H1 (cell line): ENCODE data around the gene C1GALT1C1L. TPM values are rescaled to one million over a fixed set of nuclear protein-coding genes. Genes with fewer than 3 reads are reported as not detected.

Experiments
- CTCF ChIA-PET: fragments of 300-600 bp; sonication (Branson Sonifier 250); formaldehyde crosslinking; loops from one replicate; lab custom pipeline; 2021; ENCODE audit not compliant: partially characterized antibody; lab: Charles Lee
- POLR2A ChIA-PET: fragments of 300-600 bp; sonication (Branson Sonifier 250); formaldehyde crosslinking; loops from one replicate; lab custom pipeline; 2021; ENCODE audit warnings: inconsistent platforms; ENCODE audit not compliant: partially characterized antibody; lab: Charles Lee
- DNase-seq, 2 experiments: peaks; one replicate each; pipeline versions ENCODE4 v3.0.0 to v3.0.0-alpha.2; 2010 to 2022; ENCODE audit warnings: low spot score in 2 of 2, low read depth in 1 of 2, mixed read lengths in 1 of 2
- FAIRE-seq: peaks from 2 replicates; lab custom pipeline; 2011; peaks lifted over from hg19 to GRCh38; lab: Jason Lieb, UNC
- H2AFZ ChIP-seq: 2 replicates; pipeline ENCODE4 v1.8.1; 2012; ENCODE audit warnings: low read length, inconsistent platforms
- H2AK5ac ChIP-seq: 2 replicates; pipeline ENCODE4 v1.6.1; 2013; ENCODE audit warnings: low read depth, low read length
- H2BK120ac ChIP-seq: replicated peaks from 2 replicates; pipeline ENCODE3; 2013; ENCODE audit warnings: low read depth, low read length, inconsistent platforms
- H2BK12ac ChIP-seq: 2 replicates; pipeline ENCODE4 v1.6.1; 2013; ENCODE audit warnings: low read depth, low read length
- H2BK15ac ChIP-seq: 2 replicates; pipeline ENCODE4 v1.6.1; 2013; ENCODE audit warnings: low read length
- H2BK20ac ChIP-seq: 2 replicates; pipeline ENCODE4 v1.6.1; 2013; ENCODE audit warnings: low read length
- H2BK5ac ChIP-seq: 2 replicates; pipeline ENCODE4 v1.6.1; 2013; ENCODE audit warnings: low read depth, low read length
- H3K14ac ChIP-seq: 2 replicates; pipeline ENCODE4 v1.6.1; 2013; ENCODE audit warnings: inconsistent platforms; ENCODE audit not compliant: insufficient read length
- H3K18ac ChIP-seq: 2 replicates; pipeline ENCODE4 v1.6.1; 2013; ENCODE audit warnings: low read length; ENCODE audit errors: extremely low read depth
- H3K23ac ChIP-seq: 2 replicates; pipeline ENCODE4 v1.6.1; 2013; ENCODE audit warnings: inconsistent platforms; ENCODE audit not compliant: insufficient read length
- H3K23me2 ChIP-seq: 2 replicates; pipeline ENCODE4 v1.6.1; 2013; ENCODE audit warnings: low read depth, low read length
- H3K27ac ChIP-seq: 2 replicates; pipeline ENCODE4 v1.6.1; 2011; ENCODE audit warnings: low read depth, low read length, inconsistent platforms
- H3K27me3 ChIP-seq, 4 experiments: replicated peaks in 1 of 4; 1 replicate in 1 of 4; 2 replicates in 3 of 4; pipeline versions ENCODE4 v1.6.1 to v1.8.1; 2011 to 2013; ENCODE audit warnings: low read length in 3 of 4, mild to moderate bottlenecking in 3 of 4, inconsistent platforms in 2 of 4, mixed read lengths in 2 of 4, moderate library complexity in 1 of 4; ENCODE audit not compliant: control insufficient read depth in 3 of 4, insufficient read depth in 3 of 4; ENCODE audit errors: extremely low read depth in 1 of 4
- H3K36me3 ChIP-seq, 4 experiments: 2 replicates each; pipeline versions ENCODE4 v1.6.1 to v1.8.1; 2011 to 2013; ENCODE audit warnings: mild to moderate bottlenecking in 4 of 4, low read length in 3 of 4, moderate library complexity in 2 of 4, control low read depth in 1 of 4, inconsistent platforms in 1 of 4; ENCODE audit not compliant: insufficient read depth in 4 of 4, control insufficient read depth in 2 of 4
- H3K4ac ChIP-seq: replicated peaks from 2 replicates; pipeline ENCODE3; 2013; ENCODE audit warnings: low read length, low read depth, mixed read lengths, inconsistent platforms; ENCODE audit not compliant: insufficient read length
- H3K4me1 ChIP-seq, 4 experiments: replicated peaks in 1 of 4; 1 replicate in 1 of 4; 2 replicates in 3 of 4; pipeline versions ENCODE4 v1.6.1 to v1.8.1; 2011 to 2013; ENCODE audit warnings: low read length in 3 of 4, inconsistent platforms in 2 of 4, mixed read lengths in 1 of 4; ENCODE audit not compliant: insufficient read depth in 4 of 4, control insufficient read depth in 3 of 4
- H3K4me2 ChIP-seq, 2 experiments: 2 replicates each; pipeline versions ENCODE4 v1.6.1 to v1.8.1; 2011 to 2013; ENCODE audit warnings: low read depth in 2 of 2, low read length in 2 of 2, control low read depth in 1 of 2, inconsistent platforms in 1 of 2, mild to moderate bottlenecking in 1 of 2; ENCODE audit not compliant: insufficient read depth in 1 of 2
- H3K4me3 ChIP-seq, 4 experiments: fragments of 200-600, 300-600 bp in 1 of 4; sonication (generic), shearing (Covaris generic), sonication (Bioruptor Twin) in 1 of 4; 2 replicates each; pipeline versions ENCODE4 v1.5.1 to v1.8.1; 2011 to 2016; ENCODE audit warnings: low read length in 4 of 4, low read depth in 3 of 4, control low read depth in 2 of 4, inconsistent platforms in 2 of 4, mild to moderate bottlenecking in 2 of 4, mixed read lengths in 1 of 4, moderate library complexity in 1 of 4; ENCODE audit not compliant: insufficient read depth in 2 of 4; ENCODE audit errors: extremely low read depth in 1 of 4
- H3K56ac ChIP-seq: replicated peaks from 2 replicates; pipeline ENCODE3; 2013; ENCODE audit warnings: low read depth, mild to moderate bottlenecking, mixed read lengths, low read length, inconsistent platforms; ENCODE audit not compliant: insufficient read length
- H3K79me1 ChIP-seq: 2 replicates; pipeline ENCODE4 v1.6.1; 2013; ENCODE audit warnings: low read depth, low read length, control low read depth
- H3K79me2 ChIP-seq, 2 experiments: 2 replicates each; pipeline versions ENCODE4 v1.6.1 to v1.8.1; 2012 to 2013; ENCODE audit warnings: low read length in 2 of 2, mild to moderate bottlenecking in 2 of 2, inconsistent platforms in 1 of 2; ENCODE audit not compliant: insufficient read depth in 2 of 2, control insufficient read depth in 1 of 2
- H3K9ac ChIP-seq, 4 experiments: replicated peaks in 1 of 4; 1 replicate in 1 of 4; 2 replicates in 3 of 4; pipeline versions ENCODE4 v1.6.1 to v1.8.1; 2011 to 2013; ENCODE audit warnings: low read depth in 3 of 4, low read length in 3 of 4, control low read depth in 2 of 4, mild to moderate bottlenecking in 2 of 4, moderate library complexity in 2 of 4, inconsistent platforms in 1 of 4; ENCODE audit errors: extremely low read depth in 1 of 4
- H3K9me3 ChIP-seq, 2 experiments: 2 replicates each; pipeline versions ENCODE4 v1.6.1 to v1.8.1; 2012 to 2013; ENCODE audit warnings: mild to moderate bottlenecking in 2 of 2, moderate library complexity in 2 of 2, control low read depth in 1 of 2, inconsistent platforms in 1 of 2, low read depth in 1 of 2, low read length in 1 of 2, mixed read lengths in 1 of 2; ENCODE audit not compliant: insufficient read depth in 2 of 2
- H4K20me1 ChIP-seq, 2 experiments: replicated peaks in 1 of 2; 2 replicates each; pipeline versions ENCODE3 to v1.8.1; 2011 to 2013; ENCODE audit warnings: inconsistent platforms in 2 of 2, low read length in 2 of 2, mild to moderate bottlenecking in 1 of 2; ENCODE audit not compliant: insufficient read depth in 2 of 2, control insufficient read depth in 1 of 2
- H4K5ac ChIP-seq: 2 replicates; pipeline ENCODE4 v1.6.1; 2013; ENCODE audit warnings: low read length, low read depth, mixed read lengths, inconsistent platforms; ENCODE audit not compliant: insufficient read length
- H4K8ac ChIP-seq: 2 replicates; pipeline ENCODE4 v1.8.0; 2013; ENCODE audit warnings: mild to moderate bottlenecking, moderate library complexity, low read length, inconsistent platforms; ENCODE audit not compliant: insufficient read depth; ENCODE audit errors: extremely low read depth
- H4K91ac ChIP-seq: replicated peaks from 2 replicates; pipeline ENCODE3; 2013; ENCODE audit warnings: low read length, mixed read lengths, inconsistent platforms; ENCODE audit not compliant: insufficient read length
- CBX5 ChIP-seq: fragments of 300-800, 300-1000 bp; sonication (generic); IDR thresholded peaks from 2 replicates; pipeline ENCODE4 v1.7.1; 2016; ENCODE audit warnings: antibody characterized with exemption, low read length, low read depth
- JUND ChIP-seq: IDR thresholded peaks from 2 replicates; pipeline ENCODE4 v1.6.1; 2011; ENCODE audit warnings: mild to moderate bottlenecking, improper control_type of control experiment, low read length
- KDM1A ChIP-seq: fragments of 200-600, 300-600 bp; sonication (generic); IDR thresholded peaks from 2 replicates; pipeline ENCODE4 v1.7.1; 2016; ENCODE audit warnings: mild to moderate bottlenecking, low read length, borderline replicate concordance
- KDM5A ChIP-seq: fragments of 200-600 bp; IDR thresholded peaks from 2 replicates; pipeline ENCODE4 v1.7.1; 2012; ENCODE audit warnings: mild to moderate bottlenecking, low read length, inconsistent platforms, mixed read lengths
- MAFK ChIP-seq: IDR thresholded peaks from 2 replicates; pipeline ENCODE4 v1.6.1; 2012; ENCODE audit warnings: low read depth, mild to moderate bottlenecking, improper control_type of control experiment, low read length
- NANOG ChIP-seq: IDR thresholded peaks from 2 replicates; pipeline ENCODE4 v1.6.1; 2011; ENCODE audit warnings: low read length, low read depth, mild to moderate bottlenecking, inconsistent platforms; ENCODE audit not compliant: insufficient read depth, poor library complexity, severe bottlenecking
- POLR2AphosphoS5 ChIP-seq: IDR thresholded peaks from 2 replicates; pipeline ENCODE4 v1.6.1; 2011; ENCODE audit warnings: low read depth, low read length
- RNF2 ChIP-seq: fragments of 200-900, 300-1000 bp; sonication (generic); IDR thresholded peaks from 2 replicates; pipeline ENCODE4 v1.7.1; 2016; ENCODE audit warnings: borderline replicate concordance, low read depth, mild to moderate bottlenecking, antibody characterized with exemption, low read length; ENCODE audit not compliant: poor library complexity, severe bottlenecking; ENCODE audit errors: missing control alignments
- TAF7 ChIP-seq: optimal IDR thresholded peaks from 2 replicates; pipeline ENCODE3; 2011; ENCODE audit warnings: low read depth, mild to moderate bottlenecking, inconsistent platforms, low read length, moderate library complexity, borderline replicate concordance
- TCF12 ChIP-seq: IDR thresholded peaks from 2 replicates; pipeline ENCODE4 v1.6.1; 2011; ENCODE audit warnings: low read depth, mild to moderate bottlenecking, low read length
- WGBS, 2 experiments: shearing (Covaris generic) in 1 of 2; methylation state at CpG; one replicate each; pipeline versions ENCODE4 v1.1.6 to v1.1.7; 2013 to 2015; ENCODE audit warnings: low lambda C conversion rate in 2 of 2, mixed read lengths in 2 of 2, inconsistent platforms in 1 of 2, low coverage in 1 of 2, missing lambda C conversion rate in 1 of 2; ENCODE audit not compliant: insufficient replicate concordance in 2 of 2, insufficient coverage in 1 of 2, insufficient read length in 1 of 2; ENCODE audit errors: extremely low coverage in 1 of 2, missing lambda C conversion rate in 1 of 2; 5-methylcytosine and 5-hydroxymethylcytosine counted together
- polyA plus RNA-seq, 7 experiments: library from polyadenylated mRNA; depleted of rRNA in 3 of 7; stranded (reverse) in 5 of 7; unstranded in 2 of 7; fragments of >200 nt in 5 of 7; fragments of 200-250 nt in 2 of 7; gene quantifications; 1 replicate in 5 of 7; 2 replicates in 1 of 7; 4 replicates in 1 of 7; pipeline versions ENCODE4 v1.2.1 to v1.2.3, GENCODE V29; 2011 to 2013; ENCODE audit warnings: missing spikeins in 2 of 7, mixed read lengths in 2 of 7
- total RNA-seq: library from RNA; stranded (reverse); fragmentation: NEBNext Ultra II Directional; extraction: Animal tissue kit (Norgen Biotek cat#: 25700); gene quantifications from 2 replicates; pipeline ENCODE4 v1.2.1, GENCODE V29; 2021

The C1GALT1C1L gene
- total and polyA plus RNA-seq, 2 of the 8 experiments (the other 6 are each of a cell fraction or from before 2014, with no cell fraction given): 0.12 TPM; not detected in 1

- Histone ChIP-seq H3K4ac (no peak overlapping the region), H3K4me2 (no peak overlapping the region), H2AFZ (no peak overlapping the region), H4K8ac (no peak overlapping the region), H4K20me1 (no peaks in the 10 kb centered on the region), H4K5ac (no peak overlapping the region), H2BK15ac (no peak overlapping the region), H2AK5ac (no peak overlapping the region), H3K79me2 (no peaks in the 10 kb centered on the region), H2BK120ac (no peak overlapping the region), H3K23me2 (no peaks in the 10 kb centered on the region), H3K4me1 (no peaks in the 10 kb centered on the region), H3K9ac (no peak overlapping the region), H2BK20ac (no peak overlapping the region), H3K27ac (no peak overlapping the region), H3K4me3 (no peak overlapping the region), H3K18ac (no peak overlapping the region), H2BK12ac (no peak overlapping the region), H3K14ac (no peak overlapping the region), H3K56ac (no peak overlapping the region), H3K79me1 (no peaks in the 10 kb centered on the region), H3K36me3 (no peaks in the 10 kb centered on the region), H3K23ac (no peak overlapping the region), H3K9me3 (no peaks in the 10 kb centered on the region), H4K91ac (no peak overlapping the region), H3K27me3 (no peaks in the 10 kb centered on the region), H2BK5ac (no peak overlapping the region)
- ChIA-PET POLR2A (no interaction called here), CTCF (interaction anchor here (0.6 to 1.1 kb wide), 2 partner anchors 112 to 1841 kb away, joined by 3 read pairs; no protein-coding TSS in a partner anchor)
- DNase-seq (no peak), FAIRE-seq (no peak)
- 94% methylated on average over 2 of the region's 2 CpGs; no CpG with 5 or more reads in 1 of the 2 experiments for WGBS, 2 experiments
- TF ChIP-seq TCF12 (no peak), TAF7 (no peak), KDM5A (no peak), KDM1A (no peak), MAFK (no peak), POLR2AphosphoS5 (no peak), RNF2 (no peak), JUND (no peak), NANOG (no peak), CBX5 (no peak)
Observed at GRCh38 chr2:43689999-43690398, 13.8 kb upstream of the C1GALT1C1L start.
